SK-N-SH (cell line): ENCODE measurements around the gene CPA4. TPM values are rescaled to one million over a fixed set of nuclear protein-coding genes. Genes with fewer than 3 reads are reported as not detected.

Experiments used
- CTCF ChIA-PET: fragments of 300-600, 350-600 bp; formaldehyde crosslinking; extraction: SDS; loops from one replicate; lab custom pipeline; 2021; lab: Yijun Ruan, JAX
- POLR2A ChIA-PET: fragments of 350-600 bp; sonication (Branson Sonifier 250); formaldehyde crosslinking; extraction: SDS; loops from one replicate; lab custom pipeline; 2020; ENCODE audit warnings: antibody characterized with exemption, inconsistent platforms; lab: Yijun Ruan, JAX
- DNase-seq: peaks from one replicate; pipeline ENCODE4 v3.0.0; 2012
- H2AFZ ChIP-seq: fragments of 200-600 bp; sonication (generic); 2 replicates; pipeline ENCODE4 v1.8.1; 2016; ENCODE audit warnings: antibody characterized with exemption, mild to moderate bottlenecking, low read depth
- H3F3A ChIP-seq: fragments of 200-600 bp; sonication (generic); replicated peaks from 2 replicates; pipeline ENCODE3; 2016; ENCODE audit warnings: antibody characterized with exemption, mild to moderate bottlenecking; ENCODE audit not compliant: insufficient read depth
- H3K27ac ChIP-seq, 2 experiments: fragments of 200-500 bp in 1 of 2; fragments of 200-600 bp in 1 of 2; sonication (Bioruptor generic) in 1 of 2; sonication (generic), shearing (Covaris generic) in 1 of 2; 2 replicates each; pipeline versions ENCODE4 v1.5.1 to v1.6.1; 2014 to 2016; ENCODE audit warnings: low read depth in 2 of 2, inconsistent platforms in 1 of 2, low read length in 1 of 2, mild to moderate bottlenecking in 1 of 2, mixed read lengths in 1 of 2
- H3K27me3 ChIP-seq: fragments of 200-600 bp; sonication (generic), shearing (Covaris generic); 2 replicates; pipeline ENCODE4 v1.6.1; 2016; ENCODE audit warnings: mixed run types; ENCODE audit not compliant: insufficient read depth
- H3K36me3 ChIP-seq, 2 experiments: fragments of 200-500 bp in 1 of 2; fragments of 200-600 bp in 1 of 2; sonication (Bioruptor generic) in 1 of 2; sonication (generic) in 1 of 2; replicated peaks in 1 of 2; 2 replicates each; pipeline versions ENCODE3 to v1.5.1; 2014 to 2016; ENCODE audit warnings: low read length in 1 of 2, mild to moderate bottlenecking in 1 of 2; ENCODE audit not compliant: insufficient read depth in 2 of 2, control insufficient read depth in 1 of 2
- H3K4me1 ChIP-seq, 2 experiments: fragments of 200-500 bp in 1 of 2; fragments of 200-600 bp in 1 of 2; sonication (Bioruptor generic) in 1 of 2; sonication (generic), shearing (Covaris generic) in 1 of 2; 2 replicates each; pipeline versions ENCODE4 v1.5.1 to v1.6.1; 2014 to 2016; ENCODE audit warnings: low read depth in 1 of 2, low read length in 1 of 2, mixed run types in 1 of 2; ENCODE audit not compliant: insufficient read depth in 2 of 2, control insufficient read depth in 1 of 2
- H3K4me2 ChIP-seq: fragments of 200-600 bp; sonication (generic), shearing (Covaris generic); 2 replicates; pipeline ENCODE4 v1.6.1; 2017; ENCODE audit warnings: mixed run types
- H3K4me3 ChIP-seq, 2 experiments: fragments of 200-500 bp in 1 of 2; fragments of 200-600 bp in 1 of 2; sonication (Bioruptor generic) in 1 of 2; sonication (generic), shearing (Covaris generic) in 1 of 2; 2 replicates each; pipeline versions ENCODE4 v1.5.1 to v1.8.1; 2014 to 2016; ENCODE audit warnings: low read depth in 2 of 2, inconsistent platforms in 1 of 2, low read length in 1 of 2, mild to moderate bottlenecking in 1 of 2, mixed read lengths in 1 of 2, moderate library complexity in 1 of 2
- H3K79me2 ChIP-seq: fragments of 200-600 bp; sonication (generic); 2 replicates; pipeline ENCODE4 v1.8.1; 2017; ENCODE audit warnings: mild to moderate bottlenecking; ENCODE audit not compliant: insufficient read depth
- H3K9ac ChIP-seq: fragments of 200-600 bp; sonication (generic); 2 replicates; pipeline ENCODE4 v1.6.1; 2017; ENCODE audit warnings: mixed run types
- H3K9me2 ChIP-seq: fragments of 200-600 bp; sonication (generic); 2 replicates; pipeline ENCODE4 v1.6.1; 2017; ENCODE audit warnings: mixed run types
- H3K9me3 ChIP-seq: fragments of 200-600 bp; sonication (generic); 2 replicates; pipeline ENCODE4 v1.6.1; 2017; ENCODE audit warnings: mixed run types, mild to moderate bottlenecking, moderate library complexity
- H4K20me1 ChIP-seq: fragments of 200-600 bp; sonication (generic); 2 replicates; pipeline ENCODE4 v1.6.1; 2017; ENCODE audit warnings: mild to moderate bottlenecking, mixed run types; ENCODE audit not compliant: insufficient read depth
- ELF1 ChIP-seq: IDR thresholded peaks from 2 replicates; pipeline ENCODE4 v1.4.0; 2012
- EZH2phosphoT487 ChIP-seq: fragments of 200-600 bp; sonication (generic); IDR thresholded peaks from 2 replicates; pipeline ENCODE4 v1.6.1; 2017; ENCODE audit warnings: low read depth, mixed run types, mild to moderate bottlenecking, antibody characterized with exemption, moderate library complexity, borderline replicate concordance
- FOSL2 ChIP-seq: IDR thresholded peaks from 2 replicates; pipeline ENCODE4 v1.4.0; 2012; ENCODE audit warnings: low read depth, mild to moderate bottlenecking, moderate library complexity, borderline replicate concordance
- FOXJ3 ChIP-seq: sonication (generic); formaldehyde crosslinking; IDR thresholded peaks from 2 replicates; pipeline ENCODE4 v1.5.1; 2020; ENCODE audit warnings: mild to moderate bottlenecking, missing genetic modification reagents
- FOXM1 ChIP-seq: IDR thresholded peaks from 2 replicates; pipeline ENCODE4 v1.4.0; 2012; ENCODE audit warnings: low read depth, mild to moderate bottlenecking
- GABPA ChIP-seq: IDR thresholded peaks from 2 replicates; pipeline ENCODE4 v1.4.0; 2012; ENCODE audit warnings: low read depth, mild to moderate bottlenecking
- IRF3 ChIP-seq: fragments of 150-350 bp; IDR thresholded peaks from 2 replicates; pipeline ENCODE4 v1.6.1; 2016; ENCODE audit warnings: mild to moderate bottlenecking, low read depth, low read length
- JUND ChIP-seq: IDR thresholded peaks from 2 replicates; pipeline ENCODE4 v1.4.0; 2012
- NFIC ChIP-seq: IDR thresholded peaks from 2 replicates; pipeline ENCODE4 v1.4.0; 2012; ENCODE audit warnings: borderline replicate concordance
- POLR2AphosphoS5 ChIP-seq: IDR thresholded peaks from 2 replicates; pipeline ENCODE4 v1.6.1; 2012; ENCODE audit warnings: low read depth, low read length
- SIN3A ChIP-seq: IDR thresholded peaks from 2 replicates; pipeline ENCODE4 v1.6.1; 2012; ENCODE audit warnings: low read depth, mild to moderate bottlenecking, low read length, moderate library complexity, borderline replicate concordance
- TAF1 ChIP-seq: IDR thresholded peaks from 2 replicates; pipeline ENCODE4 v1.6.1; 2012; ENCODE audit warnings: low read depth, mild to moderate bottlenecking, low read length, moderate library complexity, borderline replicate concordance
- TCF12 ChIP-seq: IDR thresholded peaks from 2 replicates; pipeline ENCODE4 v1.4.0; 2012
- USF1 ChIP-seq: IDR thresholded peaks from 2 replicates; pipeline ENCODE4 v1.4.0; 2012; ENCODE audit warnings: low read depth, borderline replicate concordance
- YY1 ChIP-seq: IDR thresholded peaks from 2 replicates; pipeline ENCODE4 v1.4.0; 2012; ENCODE audit warnings: low read depth, mild to moderate bottlenecking
- WGBS: methylation state at CpG from one replicate; pipeline ENCODE4 v1.1.6; 2017; ENCODE audit warnings: low lambda C conversion rate; 5-methylcytosine and 5-hydroxymethylcytosine counted together
- polyA plus RNA-seq, 3 experiments: library from polyadenylated mRNA; depleted of rRNA; stranded (reverse); fragments of >200 nt; gene quantifications; 2 replicates each; pipeline ENCODE4 v1.2.3, GENCODE V29; 2012
- TF ChIP-seq, protein P1 (sequence below): IDR thresholded peaks from 2 replicates; pipeline ENCODE4 v1.6.1; 2012; ENCODE audit warnings: mild to moderate bottlenecking, low read depth, low read length, moderate library complexity

Gene CPA4
- polyA plus RNA-seq, 1 of the 3 experiments (the other 2 are of a cell fraction): 176 TPM

- no peak for TF ChIP-seq TAF1
- TF ChIP-seq USF1: no peak
- no peak for TF ChIP-seq YY1
- TF ChIP-seq JUND: no peak
- no peak for TF ChIP-seq FOXM1
- no peak for TF ChIP-seq NFIC
- TF ChIP-seq IRF3: no peak
- TF ChIP-seq ELF1: no peak
- TF ChIP-seq, protein P1, sequence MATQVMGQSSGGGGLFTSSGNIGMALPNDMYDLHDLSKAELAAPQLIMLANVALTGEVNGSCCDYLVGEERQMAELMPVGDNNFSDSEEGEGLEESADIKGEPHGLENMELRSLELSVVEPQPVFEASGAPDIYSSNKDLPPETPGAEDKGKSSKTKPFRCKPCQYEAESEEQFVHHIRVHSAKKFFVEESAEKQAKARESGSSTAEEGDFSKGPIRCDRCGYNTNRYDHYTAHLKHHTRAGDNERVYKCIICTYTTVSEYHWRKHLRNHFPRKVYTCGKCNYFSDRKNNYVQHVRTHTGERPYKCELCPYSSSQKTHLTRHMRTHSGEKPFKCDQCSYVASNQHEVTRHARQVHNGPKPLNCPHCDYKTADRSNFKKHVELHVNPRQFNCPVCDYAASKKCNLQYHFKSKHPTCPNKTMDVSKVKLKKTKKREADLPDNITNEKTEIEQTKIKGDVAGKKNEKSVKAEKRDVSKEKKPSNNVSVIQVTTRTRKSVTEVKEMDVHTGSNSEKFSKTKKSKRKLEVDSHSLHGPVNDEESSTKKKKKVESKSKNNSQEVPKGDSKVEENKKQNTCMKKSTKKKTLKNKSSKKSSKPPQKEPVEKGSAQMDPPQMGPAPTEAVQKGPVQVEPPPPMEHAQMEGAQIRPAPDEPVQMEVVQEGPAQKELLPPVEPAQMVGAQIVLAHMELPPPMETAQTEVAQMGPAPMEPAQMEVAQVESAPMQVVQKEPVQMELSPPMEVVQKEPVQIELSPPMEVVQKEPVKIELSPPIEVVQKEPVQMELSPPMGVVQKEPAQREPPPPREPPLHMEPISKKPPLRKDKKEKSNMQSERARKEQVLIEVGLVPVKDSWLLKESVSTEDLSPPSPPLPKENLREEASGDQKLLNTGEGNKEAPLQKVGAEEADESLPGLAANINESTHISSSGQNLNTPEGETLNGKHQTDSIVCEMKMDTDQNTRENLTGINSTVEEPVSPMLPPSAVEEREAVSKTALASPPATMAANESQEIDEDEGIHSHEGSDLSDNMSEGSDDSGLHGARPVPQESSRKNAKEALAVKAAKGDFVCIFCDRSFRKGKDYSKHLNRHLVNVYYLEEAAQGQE: no peak
- no peak for TF ChIP-seq GABPA
- no peak for TF ChIP-seq TCF12
- TF ChIP-seq EZH2phosphoT487: no peak
- TF ChIP-seq POLR2AphosphoS5: no peak
- TF ChIP-seq FOXJ3 (CRISPR knock-in tag): no peak
- no peak for TF ChIP-seq FOSL2
- TF ChIP-seq SIN3A: no peak
- TF ChIP-seq, all 33 proteins: peak for 0
- Histone ChIP-seq H4K20me1 (no peaks in the 10 kb centered on the region), H3K79me2 (no peaks in the 10 kb centered on the region), H3K36me3 (no peaks in the 10 kb centered on the region), H3K27ac (no peak overlapping the region), H3F3A (no peaks in the 10 kb centered on the region), H2AFZ (no peak overlapping the region), H3K27me3 (no peaks in the 10 kb centered on the region), H3K4me3 (no peak overlapping the region), H3K9me2 (no peaks in the 10 kb centered on the region), H3K4me2 (no peak overlapping the region), H3K4me1 (peaks cover 3 to 13% of the 10 kb centered on the region in 2 experiments; a peak in 3 of 4 replicates), H3K9me3 (no peaks in the 10 kb centered on the region), H3K9ac (no peak overlapping the region)
- 90% methylated on average over 10 of the region's 11 CpGs for WGBS
- no peak for DNase-seq
- ChIA-PET CTCF (interaction anchor here (1.1 to 3.5 kb wide), 2 partner anchors 203 to 447 kb away, joined by 3 to 12 read pairs; no protein-coding TSS in a partner anchor), POLR2A (no interaction called here)
Observed at GRCh38 chr7:130274983-130275591, 17.9 kb upstream of the CPA4 start.
